ENCODE data around the gene ANAPC13.

GRCh38 chr3:134525293-134525692 lies 39.5 kb upstream of the ANAPC13 start:
- TF ChIP-seq CTCF (IDR thresholded peaks at IDR 0.05; ENCODE audit: insufficient read depth, low read length, poor library complexity, severe bottlenecking), result no peak
- TF ChIP-seq EZH2phosphoT487 (conservative IDR thresholded peaks at IDR 0.05; ENCODE audit: low read length), result no peak
